CD8-positive, alpha-beta memory T cell (primary cell): ENCODE results near the gene MAGI2. TPM values are rescaled to one million over a fixed set of nuclear protein-coding genes. Genes with fewer than 3 reads are reported as not detected.
"Not testable (repeated sequence)": the region's sequence is repeated elsewhere in the genome, so short reads cannot be mapped to it uniquely, and the experiment has no call there.

Experiments used
- CTCF ChIA-PET: fragments of 350-600 bp; sonication (Branson Sonifier 250); formaldehyde crosslinking; loops from one replicate; lab custom pipeline; 2021; ENCODE audit warnings: antibody characterized with exemption; lab: Charles Lee
- POLR2A ChIA-PET: fragments of 350-600 bp; sonication (Branson Sonifier 250); formaldehyde crosslinking; loops from one replicate; lab custom pipeline; 2021; ENCODE audit warnings: antibody characterized with exemption; lab: Charles Lee
- DNase-seq, 5 donors: peaks; one replicate each; pipeline versions ENCODE4 v3.0.0 to v3.0.0-alpha.2; 2020 to 2022; ENCODE audit warnings: mixed read lengths in 1 of 5
- H3K27ac ChIP-seq: one replicate; pipeline ENCODE4 v1.7.0; 2013; ENCODE audit warnings: low read depth, mild to moderate bottlenecking, low read length, moderate library complexity
- H3K27me3 ChIP-seq: 2 replicates; pipeline ENCODE4 v1.7.0; 2013; ENCODE audit warnings: low read length, mild to moderate bottlenecking; ENCODE audit not compliant: insufficient read depth, poor library complexity, severe bottlenecking
- H3K36me3 ChIP-seq: 2 replicates; pipeline ENCODE4 v1.7.0; 2013; ENCODE audit warnings: mild to moderate bottlenecking, low read length, moderate library complexity; ENCODE audit not compliant: insufficient read depth
- H3K4me1 ChIP-seq: 2 replicates; pipeline ENCODE4 v1.7.0; 2013; ENCODE audit warnings: mild to moderate bottlenecking, low read length, moderate library complexity; ENCODE audit not compliant: insufficient read depth
- H3K4me3 ChIP-seq: 2 replicates; pipeline ENCODE4 v1.7.0; 2013; ENCODE audit warnings: mild to moderate bottlenecking, low read length
- H3K9me3 ChIP-seq: 2 replicates; pipeline ENCODE4 v1.7.0; 2013; ENCODE audit warnings: mild to moderate bottlenecking, low read length
- H3K27ac Mint-ChIP-seq, 8 donors: one replicate each; pipeline ENCODE4 v1.8.0; 2020 to 2021; ENCODE audit warnings: mixed read lengths in 8 of 8, mild to moderate bottlenecking in 6 of 8, inconsistent platforms in 3 of 8, moderate library complexity in 3 of 8
- H3K27me3 Mint-ChIP-seq, 2 donors: one replicate each; pipeline ENCODE4 v1.8.0; 2020 to 2021; ENCODE audit warnings: mixed read lengths in 2 of 2, mild to moderate bottlenecking in 1 of 2, moderate library complexity in 1 of 2
- H3K36me3 Mint-ChIP-seq, 3 donors: one replicate each; pipeline ENCODE4 v1.8.0; 2020 to 2021; ENCODE audit warnings: mixed read lengths in 3 of 3, inconsistent platforms in 1 of 3, mild to moderate bottlenecking in 1 of 3
- H3K4me1 Mint-ChIP-seq, 3 donors: one replicate each; pipeline ENCODE4 v1.8.0; 2020 to 2021; ENCODE audit warnings: mixed read lengths in 3 of 3, inconsistent platforms in 1 of 3, mild to moderate bottlenecking in 1 of 3
- H3K4me3 Mint-ChIP-seq, 7 donors: one replicate each; pipeline ENCODE4 v1.8.0; 2020 to 2021; ENCODE audit warnings: mixed read lengths in 7 of 7, mild to moderate bottlenecking in 6 of 7, moderate library complexity in 4 of 7, inconsistent platforms in 2 of 7
- H3K9me3 Mint-ChIP-seq, 5 donors: one replicate each; pipeline ENCODE4 v1.8.0; 2020 to 2022; ENCODE audit warnings: mixed read lengths in 5 of 5, mild to moderate bottlenecking in 3 of 5, moderate library complexity in 2 of 5, inconsistent platforms in 1 of 5
- polyA plus RNA-seq: library from polyadenylated mRNA; unstranded; fragments of 300-500 nt; fragmentation: Illumina TruSeq; gene quantifications from one replicate; pipeline ENCODE4 v1.2.3, GENCODE V29; 2021
- total RNA-seq, 2 experiments: library from RNA; stranded (reverse); gene quantifications; one replicate each; pipeline ENCODE4 v1.2.3, GENCODE V29; 2021

MAGI2 gene
- total and polyA plus RNA-seq, 3 experiments from 2014 or later, result 0.26 to 0.33 TPM; not detected in 1

DNA sequence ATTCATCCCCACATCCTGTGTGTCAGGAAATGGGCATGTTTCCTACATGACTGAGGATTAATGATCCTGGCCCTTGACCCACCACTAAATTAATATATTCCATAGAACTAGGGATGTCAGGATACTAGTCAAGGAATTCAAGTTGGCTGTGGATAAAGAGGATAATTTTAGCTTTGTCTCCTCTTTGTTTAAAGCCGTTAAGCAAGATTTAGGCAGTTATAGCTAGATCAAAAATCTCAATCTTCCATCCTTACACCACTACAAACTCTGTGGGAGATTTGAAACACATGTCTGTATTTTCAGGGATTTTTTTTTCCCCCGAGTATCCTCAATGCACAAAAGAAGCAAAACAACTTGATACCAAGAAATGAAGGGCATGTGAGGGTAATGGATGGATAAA is 417.1 kb downstream of the MAGI2 start:
- no peaks in the 10 kb centered on the region for H3K4me1 Mint-ChIP-seq
- ChIA-PET CTCF (no interaction called here), POLR2A (no interaction called here)
- H3K27ac ChIP-seq, result no peak overlapping the region
- no peak overlapping the region for H3K4me3 Mint-ChIP-seq
- DNase-seq, result no peak
- H3K36me3 Mint-ChIP-seq, result no peaks in the 10 kb centered on the region
- H3K36me3 ChIP-seq, result no peaks in the 10 kb centered on the region
- no peaks in the 10 kb centered on the region for H3K4me1 ChIP-seq
- no peaks in the 10 kb centered on the region for H3K27me3 ChIP-seq
- peaks cover 1 to 20% (median 7%) of the 10 kb centered on the region in 5 donors for H3K9me3 Mint-ChIP-seq
- no peaks in the 10 kb centered on the region for H3K9me3 ChIP-seq
- H3K4me3 ChIP-seq, result no peak overlapping the region
- H3K27ac Mint-ChIP-seq, result no peak overlapping the region
- H3K27me3 Mint-ChIP-seq, result no peaks in the 10 kb centered on the region

DNA sequence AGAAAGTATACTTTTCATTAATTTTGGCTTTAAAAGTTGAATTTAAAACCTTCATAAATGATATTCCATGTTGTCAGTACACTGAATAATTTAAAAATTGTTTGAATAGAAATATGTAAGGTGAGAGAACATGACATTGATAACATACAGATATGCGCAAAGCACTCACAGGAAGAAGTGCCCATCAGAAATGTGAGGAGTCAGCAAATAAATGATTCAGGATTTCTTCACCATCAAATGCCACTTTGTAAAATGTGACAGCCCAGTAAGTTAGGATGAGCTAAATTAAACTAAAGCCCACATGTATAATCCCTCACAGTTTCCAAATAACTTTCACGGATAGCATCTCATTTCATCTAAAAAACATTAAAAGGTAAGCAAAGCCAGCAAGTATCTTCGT is 417.6 kb downstream of the MAGI2 start:
- Mint-ChIP-seq H3K4me3 (no peak overlapping the region), H3K9me3 (peaks cover 1 to 24% (median 10%) of the 10 kb centered on the region in 5 donors), H3K36me3 (no peaks in the 10 kb centered on the region), H3K27ac (no peak overlapping the region), H3K4me1 (no peaks in the 10 kb centered on the region), H3K27me3 (no peaks in the 10 kb centered on the region)
- ChIA-PET POLR2A (no interaction called here), CTCF (no interaction called here)
- no peaks in the 10 kb centered on the region for H3K36me3 ChIP-seq
- no peak overlapping the region for H3K27ac ChIP-seq
- no peaks in the 10 kb centered on the region for H3K4me1 ChIP-seq
- H3K4me3 ChIP-seq, result no peak overlapping the region
- DNase-seq, result no peak
- no peaks in the 10 kb centered on the region for H3K27me3 ChIP-seq
- no peaks in the 10 kb centered on the region for H3K9me3 ChIP-seq

DNA sequence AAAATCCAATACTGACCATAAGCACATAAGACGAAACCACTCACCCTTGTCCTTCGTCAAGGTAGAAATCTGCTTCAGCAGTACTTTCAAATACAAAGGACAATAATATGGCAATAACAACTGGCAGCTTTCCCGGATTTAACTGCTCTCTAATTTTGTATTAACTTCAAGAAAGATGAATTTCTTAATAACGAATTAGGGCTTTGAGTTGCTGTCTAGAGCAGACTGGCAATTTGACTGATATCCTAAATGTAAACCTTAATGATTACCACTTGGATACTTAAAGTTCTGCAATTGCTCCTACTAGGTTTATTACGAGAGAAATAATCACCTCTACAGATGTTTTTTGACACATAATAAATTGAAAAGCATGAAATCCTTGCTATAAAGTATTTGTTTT is 418.7 kb downstream of the MAGI2 start:
- H3K27me3 Mint-ChIP-seq, result no peaks in the 10 kb centered on the region

DNA sequence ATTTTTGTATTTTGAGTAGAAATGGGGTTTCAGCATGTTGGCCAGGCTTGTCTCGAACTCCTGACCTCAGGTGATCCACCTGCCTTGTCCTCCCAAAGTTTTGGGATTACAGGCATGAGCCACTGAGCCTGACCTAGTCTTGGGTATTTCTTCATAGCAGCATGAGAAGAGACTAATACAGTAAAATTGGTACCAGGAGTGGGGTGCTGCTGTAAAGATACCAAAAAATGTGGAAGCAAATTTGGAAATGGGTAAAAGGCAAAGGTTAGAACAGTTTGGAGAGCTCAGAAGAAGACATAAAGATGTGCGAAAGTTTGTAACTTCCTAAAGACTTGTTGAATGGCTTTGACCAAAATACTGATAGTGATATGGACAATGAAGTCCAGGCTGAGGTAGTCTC is 433.8 kb downstream of the MAGI2 start:
- H3K27me3 Mint-ChIP-seq, H3K4me3 Mint-ChIP-seq, H3K4me1 ChIP-seq, H3K4me3 ChIP-seq, POLR2A ChIA-PET, H3K27ac Mint-ChIP-seq, H3K4me1 Mint-ChIP-seq, DNase-seq, H3K27ac ChIP-seq, H3K27me3 ChIP-seq, H3K36me3 ChIP-seq, H3K9me3 ChIP-seq, H3K36me3 Mint-ChIP-seq, CTCF ChIA-PET: not testable (repeated sequence)
- peaks cover 20 to 43% (median 32%) of the 10 kb centered on the region in 5 donors for H3K9me3 Mint-ChIP-seq

More for the DNA sequence above, 418.7 kb downstream of the MAGI2 start:
- H3K4me3 ChIP-seq, result no peak overlapping the region
- no peaks in the 10 kb centered on the region for H3K4me1 ChIP-seq
- no peak for DNase-seq
- no peaks in the 10 kb centered on the region for H3K4me1 Mint-ChIP-seq
- POLR2A ChIA-PET, result no interaction called here
- H3K27ac Mint-ChIP-seq, result no peak overlapping the region
- H3K9me3 ChIP-seq, result no peaks in the 10 kb centered on the region
- H3K27ac ChIP-seq, result no peak overlapping the region
- CTCF ChIA-PET, result no interaction called here
- no peaks in the 10 kb centered on the region for H3K36me3 ChIP-seq
- H3K4me3 Mint-ChIP-seq, result no peak overlapping the region
- H3K36me3 Mint-ChIP-seq, result no peaks in the 10 kb centered on the region
- H3K9me3 Mint-ChIP-seq, result peaks cover 0 to 28% (median 10%) of the 10 kb centered on the region in 5 donors
- no peaks in the 10 kb centered on the region for H3K27me3 ChIP-seq

DNA sequence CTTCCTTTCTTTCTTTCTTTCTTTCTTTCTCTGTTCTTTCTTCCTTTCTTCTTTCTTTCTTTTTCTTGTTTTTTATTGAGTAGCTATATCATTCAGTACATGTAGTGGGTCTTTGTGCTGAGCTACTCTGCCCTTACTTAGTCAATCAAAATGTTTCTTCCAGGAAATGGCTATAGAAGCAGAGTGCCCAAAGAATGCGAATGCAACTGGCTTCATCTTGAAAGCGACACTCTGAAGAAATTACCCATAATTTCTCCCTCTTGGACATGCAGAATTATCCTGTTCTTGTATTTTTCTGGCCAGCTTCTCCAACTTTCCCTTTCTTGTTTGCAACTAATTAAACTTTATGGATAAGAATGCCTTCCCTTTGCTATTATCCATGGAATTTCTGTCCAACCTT is 441.5 kb downstream of the MAGI2 start:
- H3K9me3 Mint-ChIP-seq, result peaks cover 0 to 11% (median 2%) of the 10 kb centered on the region in 5 donors
- H3K27ac Mint-ChIP-seq, result no peak overlapping the region
- no peaks in the 10 kb centered on the region for H3K36me3 ChIP-seq
- no peaks in the 10 kb centered on the region for H3K36me3 Mint-ChIP-seq
- H3K9me3 ChIP-seq, result peaks cover 4% of the 10 kb centered on the region
- no peaks in the 10 kb centered on the region for H3K27me3 ChIP-seq
- H3K4me3 Mint-ChIP-seq, result no peak overlapping the region
- ChIA-PET CTCF (no interaction called here), POLR2A (no interaction called here)
- DNase-seq, result no peak
- no peaks in the 10 kb centered on the region for H3K4me1 Mint-ChIP-seq
- no peak overlapping the region for H3K27ac ChIP-seq
- H3K27me3 Mint-ChIP-seq, result no peaks in the 10 kb centered on the region
- H3K4me3 ChIP-seq, result no peak overlapping the region
- H3K4me1 ChIP-seq, result no peaks in the 10 kb centered on the region

DNA sequence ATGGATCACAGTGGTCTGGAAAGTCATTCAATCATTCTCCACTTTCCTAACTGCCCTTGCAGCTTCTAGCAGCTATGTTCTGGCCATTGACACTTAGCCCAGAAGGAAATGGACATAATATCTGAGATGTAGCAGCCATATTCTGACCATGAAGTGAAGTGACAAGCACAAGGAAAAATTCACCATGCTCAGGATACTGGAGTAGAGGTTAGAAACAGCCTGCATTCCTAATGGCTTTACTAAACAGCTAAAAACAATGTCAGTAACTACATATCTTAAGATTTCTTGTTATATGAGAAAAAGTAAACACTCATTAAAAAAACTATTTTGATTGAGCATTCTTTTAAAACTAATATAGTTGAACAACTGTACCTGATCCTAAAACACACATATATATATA is 443.8 kb downstream of the MAGI2 start:
- ChIA-PET POLR2A (no interaction called here), CTCF (no interaction called here)
- peaks cover 0 to 11% (median 0%) of the 10 kb centered on the region in 5 donors for H3K9me3 Mint-ChIP-seq
- no peak for DNase-seq
- Histone ChIP-seq H3K36me3 (no peaks in the 10 kb centered on the region), H3K27me3 (no peaks in the 10 kb centered on the region), H3K27ac (no peak overlapping the region), H3K9me3 (peaks cover 4% of the 10 kb centered on the region), H3K4me1 (no peaks in the 10 kb centered on the region), H3K4me3 (no peak overlapping the region)
- H3K27ac Mint-ChIP-seq, result no peak overlapping the region
- no peak overlapping the region for H3K4me3 Mint-ChIP-seq
- no peaks in the 10 kb centered on the region for H3K36me3 Mint-ChIP-seq
- no peaks in the 10 kb centered on the region for H3K4me1 Mint-ChIP-seq
- no peaks in the 10 kb centered on the region for H3K27me3 Mint-ChIP-seq

DNA sequence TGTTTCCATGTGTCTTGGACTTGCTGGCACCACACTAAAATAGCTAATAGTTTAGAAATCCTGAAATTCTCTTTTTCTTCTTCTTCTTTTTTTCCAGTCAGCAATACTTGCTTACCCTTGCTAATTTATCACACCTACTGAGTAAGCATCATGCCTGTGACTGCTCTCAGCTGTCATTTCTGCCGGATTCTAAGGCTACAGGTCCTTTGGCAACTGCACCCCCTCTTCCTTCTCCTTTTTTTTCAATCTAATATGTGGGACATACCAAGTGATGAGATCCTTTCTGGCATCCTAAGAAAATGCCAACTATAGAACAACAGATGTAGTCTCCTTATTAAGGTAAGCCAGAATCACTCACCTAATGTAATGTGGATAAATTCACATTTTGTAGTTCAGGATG is 444.7 kb downstream of the MAGI2 start:
- Mint-ChIP-seq H3K27me3 (no peaks in the 10 kb centered on the region), H3K36me3 (no peaks in the 10 kb centered on the region), H3K4me1 (no peaks in the 10 kb centered on the region), H3K27ac (no peak overlapping the region), H3K9me3 (peaks cover 0 to 11% (median 2%) of the 10 kb centered on the region in 5 donors), H3K4me3 (no peak overlapping the region)
- Histone ChIP-seq H3K27me3 (no peaks in the 10 kb centered on the region), H3K27ac (no peak overlapping the region), H3K9me3 (peaks cover 4% of the 10 kb centered on the region), H3K4me3 (no peak overlapping the region), H3K36me3 (no peaks in the 10 kb centered on the region), H3K4me1 (no peaks in the 10 kb centered on the region)
- ChIA-PET POLR2A (no interaction called here), CTCF (no interaction called here)
- no peak for DNase-seq

DNA sequence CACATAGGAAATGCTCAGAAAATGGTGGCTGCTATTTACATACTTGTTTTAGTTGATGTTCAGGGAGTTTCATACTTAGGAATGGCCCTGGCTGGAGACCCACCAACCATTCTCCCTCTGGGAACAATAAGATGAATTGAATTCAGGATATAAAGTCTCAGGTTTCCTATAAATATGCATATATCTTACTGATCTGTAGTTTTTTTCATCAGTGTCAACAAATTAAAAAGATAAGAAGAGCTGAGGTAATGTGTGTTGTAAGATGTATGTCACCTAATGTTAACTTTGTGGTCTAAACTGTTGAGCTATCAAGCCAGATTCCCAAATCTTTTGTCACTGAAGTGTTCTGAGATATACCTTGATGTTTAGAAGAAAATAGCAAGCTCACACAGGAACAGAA is 457.5 kb downstream of the MAGI2 start:
- POLR2A ChIA-PET, result no interaction called here

DNA sequence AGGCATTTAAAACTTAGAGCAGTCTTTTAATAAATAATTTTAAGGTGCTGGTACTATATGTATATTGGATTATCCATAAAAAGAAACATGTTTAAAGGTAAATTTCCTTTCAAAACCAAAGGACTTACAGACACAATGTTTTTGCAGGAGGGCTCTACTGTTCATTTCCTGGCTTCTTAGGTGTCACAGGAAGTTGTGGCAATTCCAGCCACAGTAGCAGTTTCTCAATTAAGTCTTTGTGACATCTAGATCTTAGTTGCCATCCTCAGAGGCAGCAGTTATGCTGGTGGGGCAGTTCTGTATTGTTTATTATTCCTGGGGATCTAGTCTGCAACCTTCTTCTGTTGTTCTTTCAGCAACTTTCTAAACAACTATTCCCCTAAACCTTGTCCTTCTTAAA is 460.1 kb downstream of the MAGI2 start:
- Mint-ChIP-seq H3K27ac (no peak overlapping the region), H3K27me3 (no peaks in the 10 kb centered on the region), H3K4me3 (no peak overlapping the region), H3K4me1 (no peaks in the 10 kb centered on the region), H3K9me3 (peaks cover 0 to 40% (median 5%) of the 10 kb centered on the region in 5 donors), H3K36me3 (no peaks in the 10 kb centered on the region)
- H3K9me3 ChIP-seq, result no peaks in the 10 kb centered on the region
- ChIA-PET CTCF (no interaction called here), POLR2A (no interaction called here)
- DNase-seq, result no peak
- no peaks in the 10 kb centered on the region for H3K36me3 ChIP-seq
- H3K27me3 ChIP-seq, result no peaks in the 10 kb centered on the region
- H3K4me3 ChIP-seq, result no peak overlapping the region
- H3K4me1 ChIP-seq, result no peaks in the 10 kb centered on the region
- no peak overlapping the region for H3K27ac ChIP-seq

More for the DNA sequence above, 457.5 kb downstream of the MAGI2 start:
- no peaks in the 10 kb centered on the region for H3K36me3 ChIP-seq
- H3K27me3 ChIP-seq, result no peaks in the 10 kb centered on the region
- no peak for DNase-seq
- no peak overlapping the region for H3K4me3 Mint-ChIP-seq
- H3K27ac Mint-ChIP-seq, result no peak overlapping the region
- H3K9me3 Mint-ChIP-seq, result peaks cover 0 to 22% (median under 1%) of the 10 kb centered on the region in 5 donors
- H3K4me1 ChIP-seq, result no peaks in the 10 kb centered on the region
- H3K4me3 ChIP-seq, result no peak overlapping the region
- CTCF ChIA-PET, result no interaction called here
- H3K36me3 Mint-ChIP-seq, result no peaks in the 10 kb centered on the region
- no peaks in the 10 kb centered on the region for H3K4me1 Mint-ChIP-seq
- H3K27ac ChIP-seq, result no peak overlapping the region
- no peaks in the 10 kb centered on the region for H3K27me3 Mint-ChIP-seq
- H3K9me3 ChIP-seq, result no peaks in the 10 kb centered on the region
